22Rv1 (cell line): Measurements from ENCODE around the gene ATP2B3.

Experiments used
- ZFX ChIP-seq: fragments of 450-650 bp; IDR thresholded peaks from 2 replicates; pipeline ENCODE4 v1.6.1; 2017; ENCODE audit warnings: antibody characterized with exemption, borderline replicate concordance
- TF ChIP-seq, protein P1 (sequence below): fragments of 450-650 bp; IDR thresholded peaks from 2 replicates; pipeline ENCODE4 v1.5.1; 2017; ENCODE audit warnings: mild to moderate bottlenecking

DNA sequence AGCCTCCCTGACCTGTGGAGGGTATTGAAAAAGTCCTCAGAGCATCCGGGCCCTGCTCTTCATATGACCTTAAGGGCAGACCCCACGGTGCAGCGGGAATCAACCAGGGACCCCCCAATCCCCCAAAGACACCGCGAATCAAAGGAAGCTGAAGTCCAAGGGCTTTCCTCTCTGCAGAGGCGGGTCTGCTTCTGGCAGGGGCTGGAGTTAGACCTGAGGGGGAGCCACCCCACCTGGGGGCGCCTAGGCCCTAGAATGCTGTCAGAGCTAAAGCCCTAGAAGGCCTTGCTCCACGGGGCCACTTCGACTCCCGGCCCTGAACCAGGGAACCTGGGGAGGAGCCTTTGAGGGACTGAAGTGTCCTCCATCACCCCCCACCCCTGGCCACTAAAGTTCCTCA lies 44.3 kb upstream of the ATP2B3 start:
- TF ChIP-seq, protein P1, sequence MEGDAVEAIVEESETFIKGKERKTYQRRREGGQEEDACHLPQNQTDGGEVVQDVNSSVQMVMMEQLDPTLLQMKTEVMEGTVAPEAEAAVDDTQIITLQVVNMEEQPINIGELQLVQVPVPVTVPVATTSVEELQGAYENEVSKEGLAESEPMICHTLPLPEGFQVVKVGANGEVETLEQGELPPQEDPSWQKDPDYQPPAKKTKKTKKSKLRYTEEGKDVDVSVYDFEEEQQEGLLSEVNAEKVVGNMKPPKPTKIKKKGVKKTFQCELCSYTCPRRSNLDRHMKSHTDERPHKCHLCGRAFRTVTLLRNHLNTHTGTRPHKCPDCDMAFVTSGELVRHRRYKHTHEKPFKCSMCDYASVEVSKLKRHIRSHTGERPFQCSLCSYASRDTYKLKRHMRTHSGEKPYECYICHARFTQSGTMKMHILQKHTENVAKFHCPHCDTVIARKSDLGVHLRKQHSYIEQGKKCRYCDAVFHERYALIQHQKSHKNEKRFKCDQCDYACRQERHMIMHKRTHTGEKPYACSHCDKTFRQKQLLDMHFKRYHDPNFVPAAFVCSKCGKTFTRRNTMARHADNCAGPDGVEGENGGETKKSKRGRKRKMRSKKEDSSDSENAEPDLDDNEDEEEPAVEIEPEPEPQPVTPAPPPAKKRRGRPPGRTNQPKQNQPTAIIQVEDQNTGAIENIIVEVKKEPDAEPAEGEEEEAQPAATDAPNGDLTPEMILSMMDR = no peak
- TF ChIP-seq ZFX = no peak
